ENCODE data around the gene PANK1. TPM values are rescaled to one million over a fixed set of nuclear protein-coding genes. Genes with fewer than 3 reads are reported as not detected.
A peak's percentile ranks its signal among the peaks of the same experiment; 100 is the strongest.

Gene PANK1
- total RNA-seq, 1 donor from 2014 or later = 7.9 TPM

- no peaks in the 10 kb centered on the region for H3K9me3 ChIP-seq (ENCODE audit: insufficient read depth, low read depth, low read length)
- H4K20me1 ChIP-seq (ENCODE audit: insufficient read depth, low read length) = no peaks in the 10 kb centered on the region
- no peak overlapping the region for H3K4me2 ChIP-seq (ENCODE audit: low read length)
- H3K36me3 ChIP-seq (ENCODE audit: insufficient read depth, low read length) = no peaks in the 10 kb centered on the region
- no peak overlapping the region for H3K27ac Mint-ChIP-seq (ENCODE audit: unreplicated experiment)
- H2AFZ ChIP-seq (ENCODE audit: low read depth, low read length) = no peak overlapping the region
- H3K36me3 Mint-ChIP-seq (ENCODE audit: low read depth, unreplicated experiment) = no peaks in the 10 kb centered on the region
- DNase-seq (ENCODE audit: low read depth) = no peak
- H3K4me1 ChIP-seq (ENCODE audit: insufficient read depth, low read length) = peaks cover 5% of the 10 kb centered on the region
- no peak for FAIRE-seq
- H3K4me1 Mint-ChIP-seq (ENCODE audit: low read depth, unreplicated experiment) = peaks cover 2% of the 10 kb centered on the region
- no peaks in the 10 kb centered on the region for H3K9me3 Mint-ChIP-seq (ENCODE audit: unreplicated experiment)
- no peak overlapping the region for H3K9ac ChIP-seq (ENCODE audit: low read length)
- no peak overlapping the region for H3K4me3 ChIP-seq (ENCODE audit: insufficient read depth, low read depth, low read length)
- H3K4me3 Mint-ChIP-seq (ENCODE audit: unreplicated experiment) = no peak overlapping the region
- H3K27me3 ChIP-seq (ENCODE audit: insufficient read depth, low read length) = no peaks in the 10 kb centered on the region
- no peak for TF ChIP-seq EZH2 (IDR thresholded peaks at IDR 0.05; ENCODE audit: insufficient read depth, low read length)
- no peak for TF ChIP-seq CTCF (IDR thresholded peaks at IDR 0.05; ENCODE audit: insufficient read depth, low read depth, low read length)
- no peaks in the 10 kb centered on the region for H3K79me2 ChIP-seq (ENCODE audit: insufficient read depth, low read length)
- no peaks in the 10 kb centered on the region for H3K27me3 Mint-ChIP-seq (ENCODE audit: low read depth, unreplicated experiment)
- H3K27ac ChIP-seq (ENCODE audit: low read depth, low read length) = no peak overlapping the region
Measured at GRCh38 chr10:89543841-89544240, 101.2 kb downstream of the PANK1 start.

DNA sequence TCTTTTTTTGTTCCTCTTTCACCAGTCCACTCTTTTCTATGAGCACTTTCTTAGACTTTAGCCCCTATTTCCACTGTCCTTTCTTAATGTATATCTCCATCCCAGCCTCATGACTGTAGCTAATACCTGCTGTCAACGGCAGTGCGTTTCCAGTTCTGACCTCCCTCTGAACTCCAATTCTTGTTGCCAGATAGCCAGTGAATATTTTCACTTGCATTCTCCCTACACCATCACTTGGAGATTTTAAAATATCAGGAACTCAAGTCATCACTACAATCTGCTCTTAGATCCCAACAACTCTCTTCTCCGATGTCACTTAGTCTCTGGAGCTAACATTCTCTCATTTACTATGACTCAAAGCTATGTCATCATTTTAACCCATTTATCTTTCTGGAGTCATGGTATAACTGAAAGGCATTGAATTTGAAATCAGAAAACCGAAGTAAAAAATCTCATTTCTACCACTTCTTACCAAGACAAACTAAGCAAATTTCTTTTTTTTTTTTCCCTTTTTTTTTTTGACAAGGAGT is 104.6 kb downstream of the PANK1 start:
- TF ChIP-seq EZH2 (IDR thresholded peaks at IDR 0.05; ENCODE audit: insufficient read depth, low read length) (no peak), CTCF (IDR thresholded peaks at IDR 0.05; ENCODE audit: insufficient read depth, low read depth, low read length) (no peak)
- peak; percentile 75 for DNase-seq (ENCODE audit: low read depth)
- peak overlapping the region; percentile 13 for H3K4me2 ChIP-seq (ENCODE audit: low read length)
- H3K9me3 ChIP-seq (ENCODE audit: insufficient read depth, low read depth, low read length) = no peaks in the 10 kb centered on the region
- H3K79me2 ChIP-seq (ENCODE audit: insufficient read depth, low read length) = no peaks in the 10 kb centered on the region
- FAIRE-seq = no peak
- Mint-ChIP-seq H3K27ac (ENCODE audit: unreplicated experiment) (no peak overlapping the region), H3K36me3 (ENCODE audit: low read depth, unreplicated experiment) (no peaks in the 10 kb centered on the region), H3K9me3 (ENCODE audit: unreplicated experiment) (no peaks in the 10 kb centered on the region), H3K4me1 (ENCODE audit: low read depth, unreplicated experiment) (peaks cover 2% of the 10 kb centered on the region), H3K4me3 (ENCODE audit: unreplicated experiment) (no peak overlapping the region), H3K27me3 (ENCODE audit: low read depth, unreplicated experiment) (peaks cover 15% of the 10 kb centered on the region)
- H4K20me1 ChIP-seq (ENCODE audit: insufficient read depth, low read length) = no peaks in the 10 kb centered on the region
- H2AFZ ChIP-seq (ENCODE audit: low read depth, low read length) = no peak overlapping the region
- peaks cover 3% of the 10 kb centered on the region for H3K27me3 ChIP-seq (ENCODE audit: insufficient read depth, low read length)
- no peaks in the 10 kb centered on the region for H3K36me3 ChIP-seq (ENCODE audit: insufficient read depth, low read length)
- H3K9ac ChIP-seq (ENCODE audit: low read length) = no peak overlapping the region
- peaks cover 5% of the 10 kb centered on the region for H3K4me1 ChIP-seq (ENCODE audit: insufficient read depth, low read length)
- H3K27ac ChIP-seq (ENCODE audit: low read depth, low read length) = no peak overlapping the region
- no peak overlapping the region for H3K4me3 ChIP-seq (ENCODE audit: insufficient read depth, low read depth, low read length)

GRCh38 chr10:89537364-89537763 is 107.7 kb downstream of the PANK1 start:
- no peak for FAIRE-seq
- TF ChIP-seq CTCF (IDR thresholded peaks at IDR 0.05; ENCODE audit: insufficient read depth, low read depth, low read length) (no peak), EZH2 (IDR thresholded peaks at IDR 0.05; ENCODE audit: insufficient read depth, low read length) (no peak)
- Mint-ChIP-seq H3K27me3 (ENCODE audit: low read depth, unreplicated experiment) (peaks cover 28% of the 10 kb centered on the region), H3K4me3 (ENCODE audit: unreplicated experiment) (no peak overlapping the region), H3K27ac (ENCODE audit: unreplicated experiment) (no peak overlapping the region), H3K36me3 (ENCODE audit: low read depth, unreplicated experiment) (no peaks in the 10 kb centered on the region), H3K9me3 (ENCODE audit: unreplicated experiment) (no peaks in the 10 kb centered on the region), H3K4me1 (ENCODE audit: low read depth, unreplicated experiment) (peaks cover 2% of the 10 kb centered on the region)
- H2AFZ ChIP-seq (ENCODE audit: low read depth, low read length) = no peak overlapping the region
- H3K27me3 ChIP-seq (ENCODE audit: insufficient read depth, low read length) = peaks cover 17% of the 10 kb centered on the region
- no peak for DNase-seq (ENCODE audit: low read depth)
- peaks cover 12% of the 10 kb centered on the region for H3K4me1 ChIP-seq (ENCODE audit: insufficient read depth, low read length)
- no peaks in the 10 kb centered on the region for H3K36me3 ChIP-seq (ENCODE audit: insufficient read depth, low read length)
- no peaks in the 10 kb centered on the region for H3K9me3 ChIP-seq (ENCODE audit: insufficient read depth, low read depth, low read length)
- H3K27ac ChIP-seq (ENCODE audit: low read depth, low read length) = no peak overlapping the region
- no peak overlapping the region for H3K4me2 ChIP-seq (ENCODE audit: low read length)
- H3K4me3 ChIP-seq (ENCODE audit: insufficient read depth, low read depth, low read length) = no peak overlapping the region
- H4K20me1 ChIP-seq (ENCODE audit: insufficient read depth, low read length) = no peaks in the 10 kb centered on the region
- H3K79me2 ChIP-seq (ENCODE audit: insufficient read depth, low read length) = no peaks in the 10 kb centered on the region
- no peak overlapping the region for H3K9ac ChIP-seq (ENCODE audit: low read length)
